T1000 (cell line): ENCODE data around the gene GPR137C.
A peak's percentile ranks its signal among the peaks of the same experiment; 100 is the strongest.

ENCODE experiments used
- DNase-seq: peaks from one replicate; lab custom pipeline; 2025; ENCODE audit warnings: mixed read lengths; lab: John Stamatoyannopoulos, UW

The GPR137C gene

GRCh38 chr14:52552063-52552988 is at the start of gene GPR137C, which contains the start of gene TXNDC16:
TSS of gene GPR137C (plus strand) at chr14:52552836. CDS start at chr14:52553148, 312 bp downstream.
TSS of gene TXNDC16 (minus strand) at chr14:52552505. CDS start at chr14:52543557, 8,948 bp downstream.
- DNase-seq, result peak; percentile 98

GRCh38 chr14:52513249-52513648 is 39.4 kb upstream of the GPR137C start:
- DNase-seq, result no peak

- no peak for DNase-seq
These were observed 38.4 kb upstream of the GPR137C start for GRCh38 chr14:52514046-52514811.

- DNase-seq, result no peak
These were observed 30.6 kb upstream of the GPR137C start for GRCh38 chr14:52522033-52522432.

GRCh38 chr14:52522581-52523345 is 29.9 kb upstream of the GPR137C start:
- DNase-seq, result no peak

GRCh38 chr14:52527052-52527451 is 25.6 kb upstream of the GPR137C start:
- no peak for DNase-seq

GRCh38 chr14:52531481-52531880 is 21.2 kb upstream of the GPR137C start:
- no peak for DNase-seq

- DNase-seq, result no peak
These were observed 16.4 kb upstream of the GPR137C start for GRCh38 chr14:52536269-52536668.

- no peak for DNase-seq
These were observed 14.0 kb upstream of the GPR137C start for GRCh38 chr14:52538623-52539022.

- DNase-seq, result no peak
These were observed 6.9 kb upstream of the GPR137C start for GRCh38 chr14:52545584-52546317.

GRCh38 chr14:52546318-52546670 is 6.3 kb upstream of the GPR137C start:
- no peak for DNase-seq

GRCh38 chr14:52547027-52547426 is 5.6 kb upstream of the GPR137C start:
- no peak for DNase-seq

GRCh38 chr14:52547526-52547925 is 5.1 kb upstream of the GPR137C start:
- DNase-seq, result no peak

- no peak for DNase-seq
These were observed 2.0 kb upstream of the GPR137C start for GRCh38 chr14:52550661-52551060.

GRCh38 chr14:52551205-52551604 is 1.4 kb upstream of the GPR137C start:
- DNase-seq, result no peak

- DNase-seq, result no peak
These were observed 957 bp upstream of the GPR137C start for GRCh38 chr14:52551696-52552062.

- no peak for DNase-seq
These were observed 500 bp downstream of the GPR137C start for GRCh38 chr14:52553002-52553670.

GRCh38 chr14:52553671-52554575 is 1.3 kb downstream of the GPR137C start:
- DNase-seq, result peak; percentile 65

- no peak for DNase-seq
These were observed 6.1 kb downstream of the GPR137C start for GRCh38 chr14:52558688-52559087.

- no peak for DNase-seq
These were observed 10.5 kb downstream of the GPR137C start for GRCh38 chr14:52563120-52563519.
